Measurements from ENCODE around the gene PYGO1.

DNA sequence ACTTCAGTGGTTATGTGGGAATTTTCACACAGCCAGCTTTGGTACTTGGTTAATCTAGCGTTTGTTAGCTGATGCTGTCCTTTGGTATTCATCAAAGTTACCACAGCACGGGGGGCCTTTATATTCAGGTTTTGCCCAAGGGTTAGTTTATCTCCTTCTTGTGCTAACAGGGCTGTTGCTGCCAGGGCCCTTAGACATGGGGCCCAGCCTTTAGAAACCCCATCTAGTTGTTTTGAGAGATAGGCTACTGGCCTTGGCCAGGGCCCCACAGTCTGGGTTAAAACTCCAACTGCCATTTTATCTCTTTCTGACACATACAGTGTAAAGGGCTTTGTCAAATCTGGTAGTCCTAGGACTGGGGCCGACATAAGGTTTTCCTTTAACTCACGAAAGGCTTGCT, 72.7 kb downstream of the PYGO1 start:
- TF ChIP-seq EZH2 (IDR thresholded peaks at IDR 0.05) (no peak), POLR2AphosphoS5 (IDR thresholded peaks at IDR 0.05; ENCODE audit: borderline replicate concordance, low read depth, low read length) (no peak)
